Activated CD4-positive, alpha-beta T cell treated with anti-CD3 and anti-CD28 coated beads, Interleukin-2, amount 10 ng/mL, durations not matched to agents 7 days and 5 days (primary cell): ENCODE results near the gene AQP3. TPM values are rescaled to one million over a fixed set of nuclear protein-coding genes. Genes with fewer than 3 reads are reported as not detected.

Experiments used
- CTCF ChIA-PET: fragments of 350-600 bp; sonication (Branson Sonifier 250); formaldehyde crosslinking; loops from one replicate; lab custom pipeline; 2021; ENCODE audit warnings: antibody characterized with exemption; lab: Charles Lee
- POLR2A ChIA-PET: fragments of 350-600 bp; sonication (Branson Sonifier 250); formaldehyde crosslinking; loops from one replicate; lab custom pipeline; 2021; ENCODE audit warnings: antibody characterized with exemption; lab: Charles Lee
- DNase-seq: peaks from one replicate; pipeline ENCODE4 v3.0.0-alpha.2; 2020
- H3K27ac Mint-ChIP-seq: one replicate; pipeline ENCODE4 v1.8.0; 2021; ENCODE audit warnings: mild to moderate bottlenecking, moderate library complexity, mixed read lengths
- H3K27me3 Mint-ChIP-seq: one replicate; pipeline ENCODE4 v1.8.0; 2021; ENCODE audit warnings: mixed read lengths
- H3K36me3 Mint-ChIP-seq: one replicate; pipeline ENCODE4 v1.8.0; 2021; ENCODE audit warnings: low read depth, mixed read lengths
- H3K4me1 Mint-ChIP-seq: one replicate; pipeline ENCODE4 v1.8.0; 2021; ENCODE audit warnings: mixed read lengths
- H3K4me3 Mint-ChIP-seq: one replicate; pipeline ENCODE4 v1.8.0; 2021; ENCODE audit warnings: mild to moderate bottlenecking, moderate library complexity, mixed read lengths
- H3K9me3 Mint-ChIP-seq: one replicate; pipeline ENCODE4 v1.8.0; 2021; ENCODE audit warnings: mixed read lengths
- total RNA-seq, 2 experiments: library from RNA; stranded (reverse); gene quantifications; one replicate each; pipeline ENCODE4 v1.2.3, GENCODE V29; 2021

Gene AQP3
- total RNA-seq, 2 experiments from 2014 or later, result 190 to 194 TPM

GRCh38 chr9:33447799-33448553 is 583 bp upstream of the AQP3 start:
- DNase-seq, result no peak
- Mint-ChIP-seq H3K4me1 (peaks cover 71% of the 10 kb centered on the region), H3K9me3 (no peaks in the 10 kb centered on the region), H3K36me3 (peaks cover 37% of the 10 kb centered on the region), H3K27ac (peak overlapping the region; percentile 97), H3K27me3 (no peaks in the 10 kb centered on the region), H3K4me3 (peak overlapping the region; percentile 94)
- ChIA-PET CTCF (interaction anchor here (0.6 to 12.3 kb wide), 14 partner anchors 9 to 229 kb away, joined by 3 to 132 read pairs (median 6); partner anchors contain the start of gene NOL6), POLR2A (interaction anchor here (1.7 kb wide), 1 partner anchor 32 kb away, joined by 9 read pairs; no protein-coding TSS in a partner anchor)

GRCh38 chr9:33446240-33446945 is 1.0 kb downstream of the AQP3 start:
- Mint-ChIP-seq H3K4me3 (peak overlapping the region; percentile 94), H3K27me3 (no peaks in the 10 kb centered on the region), H3K36me3 (peaks cover 51% of the 10 kb centered on the region), H3K27ac (peak overlapping the region; percentile 97), H3K9me3 (no peaks in the 10 kb centered on the region), H3K4me1 (peaks cover 70% of the 10 kb centered on the region)
- DNase-seq, result peak; percentile 71
- ChIA-PET POLR2A (interaction anchor here (1.7 kb wide), 1 partner anchor 30 kb away, joined by 9 read pairs; no protein-coding TSS in a partner anchor), CTCF (interaction anchor here (0.8 to 12.3 kb wide), 6 partner anchors 11 to 43 kb away, joined by 3 to 132 read pairs (median 10); partner anchors contain the start of gene NOL6)

GRCh38 chr9:33445389-33446239 is 1.8 kb downstream of the AQP3 start:
- Mint-ChIP-seq H3K27me3 (no peaks in the 10 kb centered on the region), H3K27ac (peak overlapping the region; percentile 97), H3K9me3 (no peaks in the 10 kb centered on the region), H3K4me1 (peaks cover 71% of the 10 kb centered on the region), H3K4me3 (peak overlapping the region; percentile 94), H3K36me3 (peaks cover 53% of the 10 kb centered on the region)
- ChIA-PET CTCF (interaction anchor here (0.6 to 4.8 kb wide), 2 partner anchors 26 to 30 kb away, joined by 3 to 19 read pairs; no protein-coding TSS in a partner anchor), POLR2A (no interaction called here)
- DNase-seq, result peak; percentile 22

GRCh38 chr9:33443464-33444154 is 3.8 kb downstream of the AQP3 start:
- Mint-ChIP-seq H3K27me3 (no peaks in the 10 kb centered on the region), H3K9me3 (no peaks in the 10 kb centered on the region), H3K4me1 (peaks cover 82% of the 10 kb centered on the region), H3K27ac (peak overlapping the region; percentile 26), H3K4me3 (no peak overlapping the region), H3K36me3 (peaks cover 63% of the 10 kb centered on the region)
- ChIA-PET POLR2A (no interaction called here), CTCF (interaction anchor here (2.6 to 4.8 kb wide), 2 partner anchors 9 to 28 kb away, joined by 19 to 21 read pairs; no protein-coding TSS in a partner anchor)
- no peak for DNase-seq

- Mint-ChIP-seq H3K4me1 (peaks cover 77% of the 10 kb centered on the region), H3K9me3 (no peaks in the 10 kb centered on the region), H3K4me3 (no peak overlapping the region), H3K27me3 (no peaks in the 10 kb centered on the region), H3K36me3 (peaks cover 63% of the 10 kb centered on the region), H3K27ac (no peak overlapping the region)
- CTCF ChIA-PET, result interaction anchor here (1.3 to 4.8 kb wide), 3 partner anchors 9 to 31 kb away, joined by 3 to 21 read pairs (median 19); partner anchors contain the start of gene NOL6
- no peak for DNase-seq
- POLR2A ChIA-PET, result no interaction called here
These were observed 4.3 kb downstream of the AQP3 start for GRCh38 chr9:33443047-33443446.

GRCh38 chr9:33442125-33442524 is 5.3 kb downstream of the AQP3 start:
- DNase-seq, result no peak
- Mint-ChIP-seq H3K4me1 (peaks cover 79% of the 10 kb centered on the region), H3K36me3 (peaks cover 62% of the 10 kb centered on the region), H3K9me3 (no peaks in the 10 kb centered on the region), H3K27ac (no peak overlapping the region), H3K27me3 (no peaks in the 10 kb centered on the region), H3K4me3 (no peak overlapping the region)
- CTCF ChIA-PET, result interaction anchor here (0.9 to 4.8 kb wide), 6 partner anchors 10 to 32 kb away, joined by 3 to 21 read pairs (median 4); partner anchors contain the start of gene NOL6
- POLR2A ChIA-PET, result no interaction called here

- Mint-ChIP-seq H3K36me3 (peaks cover 51% of the 10 kb centered on the region), H3K4me1 (peaks cover 76% of the 10 kb centered on the region), H3K4me3 (no peak overlapping the region), H3K9me3 (no peaks in the 10 kb centered on the region), H3K27ac (peak overlapping the region; percentile 47), H3K27me3 (no peaks in the 10 kb centered on the region)
- CTCF ChIA-PET, result interaction anchor here (1.2 to 4.8 kb wide), 3 partner anchors 9 to 25 kb away, joined by 3 to 19 read pairs (median 7); no protein-coding TSS in a partner anchor
- no peak for DNase-seq
- POLR2A ChIA-PET, result no interaction called here
These were observed 6.8 kb downstream of the AQP3 start for GRCh38 chr9:33440609-33441008.

- Mint-ChIP-seq H3K4me3 (no peak overlapping the region), H3K27me3 (no peaks in the 10 kb centered on the region), H3K36me3 (peaks cover 48% of the 10 kb centered on the region), H3K4me1 (peaks cover 76% of the 10 kb centered on the region), H3K9me3 (no peaks in the 10 kb centered on the region), H3K27ac (peak overlapping the region; percentile 47)
- POLR2A ChIA-PET, result no interaction called here
- no peak for DNase-seq
- CTCF ChIA-PET, result interaction anchor here (0.8 to 1.5 kb wide), 3 partner anchors 10 to 19 kb away, joined by 3 to 7 read pairs (median 3); no protein-coding TSS in a partner anchor
These were observed 7.2 kb downstream of the AQP3 start for GRCh38 chr9:33440204-33440603.

- POLR2A ChIA-PET, result no interaction called here
- Mint-ChIP-seq H3K4me3 (no peak overlapping the region), H3K36me3 (peaks cover 43% of the 10 kb centered on the region), H3K9me3 (no peaks in the 10 kb centered on the region), H3K27me3 (no peaks in the 10 kb centered on the region), H3K27ac (no peak overlapping the region), H3K4me1 (peaks cover 73% of the 10 kb centered on the region)
- CTCF ChIA-PET, result interaction anchor here (0.6 to 1.5 kb wide), 5 partner anchors 10 to 27 kb away, joined by 3 to 7 read pairs (median 3); no protein-coding TSS in a partner anchor
- DNase-seq, result no peak
These were observed 7.7 kb downstream of the AQP3 start for GRCh38 chr9:33439731-33440130.

- Mint-ChIP-seq H3K4me1 (peaks cover 70% of the 10 kb centered on the region), H3K36me3 (peaks cover 39% of the 10 kb centered on the region), H3K27ac (no peak overlapping the region), H3K4me3 (no peak overlapping the region), H3K9me3 (no peaks in the 10 kb centered on the region), H3K27me3 (no peaks in the 10 kb centered on the region)
- CTCF ChIA-PET, result interaction anchor here (0.6 to 1.5 kb wide), 6 partner anchors 11 to 40 kb away, joined by 3 to 7 read pairs (median 3); no protein-coding TSS in a partner anchor
- DNase-seq, result no peak
- POLR2A ChIA-PET, result no interaction called here
These were observed 8.3 kb downstream of the AQP3 start for GRCh38 chr9:33438926-33439680.

GRCh38 chr9:33437898-33438297 is 9.5 kb downstream of the AQP3 start:
- Mint-ChIP-seq H3K4me3 (no peak overlapping the region), H3K27me3 (no peaks in the 10 kb centered on the region), H3K9me3 (no peaks in the 10 kb centered on the region), H3K4me1 (peaks cover 64% of the 10 kb centered on the region), H3K27ac (peak overlapping the region; percentile 50), H3K36me3 (peaks cover 30% of the 10 kb centered on the region)
- no peak for DNase-seq
- ChIA-PET POLR2A (no interaction called here), CTCF (interaction anchor here (0.7 to 1.8 kb wide), 9 partner anchors 10 to 132 kb away, joined by 3 to 8 read pairs (median 4); partner anchors contain the start of gene AQP3)
